DOHH2 (cell line): ENCODE data around the gene PTBP3.

Experiments
- H3F3A ChIP-seq: fragments of 200-600 bp; sonication (generic), shearing (Covaris generic); 2 replicates; pipeline ENCODE4 v1.6.0; 2016; ENCODE audit warnings: antibody characterized with exemption, mild to moderate bottlenecking; ENCODE audit not compliant: control insufficient read depth, insufficient read depth
- H3K27ac ChIP-seq: fragments of 200-600 bp; sonication (generic); 2 replicates; pipeline ENCODE4 v1.5.1; 2014; ENCODE audit warnings: low read depth, mild to moderate bottlenecking, low read length, moderate library complexity
- H3K27me3 ChIP-seq: fragments of 200-600 bp; sonication (generic); 2 replicates; pipeline ENCODE4 v1.6.1; 2014; ENCODE audit warnings: mild to moderate bottlenecking, low read length, mixed read lengths; ENCODE audit not compliant: control insufficient read depth
- H3K36me3 ChIP-seq: fragments of 200-600 bp; sonication (generic); 2 replicates; pipeline ENCODE4 v1.6.1; 2014; ENCODE audit warnings: mild to moderate bottlenecking, low read length, moderate library complexity, mixed read lengths; ENCODE audit not compliant: control insufficient read depth
- H3K4me1 ChIP-seq: fragments of 200-600 bp; sonication (generic); 2 replicates; pipeline ENCODE4 v1.6.1; 2014; ENCODE audit warnings: mild to moderate bottlenecking, low read length, mixed read lengths; ENCODE audit not compliant: control insufficient read depth
- H3K4me2 ChIP-seq: fragments of 200-600 bp; sonication (generic); 2 replicates; pipeline ENCODE4 v1.6.0; 2014; ENCODE audit warnings: mild to moderate bottlenecking, low read length, moderate library complexity
- H3K4me3 ChIP-seq: fragments of 200-600 bp; sonication (generic); 2 replicates; pipeline ENCODE4 v1.5.1; 2014; ENCODE audit warnings: mild to moderate bottlenecking, low read length, mixed read lengths
- H3K79me2 ChIP-seq: fragments of 200-600 bp; sonication (generic); 2 replicates; pipeline ENCODE4 v1.6.1; 2014; ENCODE audit warnings: mild to moderate bottlenecking, low read length, mixed read lengths; ENCODE audit not compliant: control insufficient read depth
- H3K9me2 ChIP-seq: fragments of 200-600 bp; sonication (generic); replicated peaks from 2 replicates; pipeline ENCODE4 v1.6.1; 2014; ENCODE audit warnings: mild to moderate bottlenecking, low read length, mixed read lengths; ENCODE audit not compliant: control insufficient read depth
- H3K9me3 ChIP-seq: fragments of 200-600 bp; sonication (generic); 2 replicates; pipeline ENCODE4 v1.6.1; 2014; ENCODE audit warnings: antibody characterized with exemption, low read length, mixed read lengths; ENCODE audit not compliant: control insufficient read depth, insufficient read depth
- H4K20me1 ChIP-seq: fragments of 200-600 bp; sonication (generic); 2 replicates; pipeline ENCODE4 v1.6.0; 2014; ENCODE audit warnings: low read depth, mild to moderate bottlenecking, antibody characterized with exemption, low read length, moderate library complexity; ENCODE audit not compliant: control insufficient read depth, insufficient read depth
- CTCF ChIP-seq: fragments of 200-600 bp; sonication (generic); IDR thresholded peaks from one replicate; pipeline ENCODE4 v1.5.1; 2014; ENCODE audit warnings: antibody characterized with exemption, mild to moderate bottlenecking, low read depth, low read length; ENCODE audit not compliant: poor library complexity, severe bottlenecking
- EZH2phosphoT487 ChIP-seq: fragments of 200-600 bp; sonication (generic); IDR thresholded peaks from 2 replicates; pipeline ENCODE4 v1.6.1; 2017; ENCODE audit warnings: borderline replicate concordance, mild to moderate bottlenecking, antibody characterized with exemption, low read length, moderate library complexity, mixed read lengths

PTBP3 gene

GRCh38 chr9:112339886-112340285, 6.5 kb upstream of the PTBP3 start:
- Histone ChIP-seq H3K4me2 (no peak overlapping the region), H4K20me1 (no peaks in the 10 kb centered on the region), H3K79me2 (no peaks in the 10 kb centered on the region), H3K9me2 (no peaks in the 10 kb centered on the region), H3K4me1 (peaks cover 2% of the 10 kb centered on the region), H3K27me3 (no peaks in the 10 kb centered on the region), H3K27ac (no peak overlapping the region), H3K36me3 (no peaks in the 10 kb centered on the region), H3K4me3 (no peak overlapping the region), H3F3A (no peaks in the 10 kb centered on the region), H3K9me3 (no peaks in the 10 kb centered on the region)
- no peak for TF ChIP-seq CTCF
- TF ChIP-seq EZH2phosphoT487: no peak

- no peak overlapping the region for H3K4me3 ChIP-seq
- no peaks in the 10 kb centered on the region for H3K9me2 ChIP-seq
- peaks cover 9% of the 10 kb centered on the region for H3K4me1 ChIP-seq
- no peaks in the 10 kb centered on the region for H3K36me3 ChIP-seq
- TF ChIP-seq CTCF: no peak
- no peak for TF ChIP-seq EZH2phosphoT487
- no peaks in the 10 kb centered on the region for H3F3A ChIP-seq
- H3K4me2 ChIP-seq: no peak overlapping the region
- H3K27ac ChIP-seq: no peak overlapping the region
- H3K79me2 ChIP-seq: no peaks in the 10 kb centered on the region
- H3K9me3 ChIP-seq: no peaks in the 10 kb centered on the region
- H4K20me1 ChIP-seq: no peaks in the 10 kb centered on the region
- no peaks in the 10 kb centered on the region for H3K27me3 ChIP-seq
Observed at GRCh38 chr9:112338561-112338960, 5.1 kb upstream of the PTBP3 start.

GRCh38 chr9:112337547-112337946, 4.1 kb upstream of the PTBP3 start:
- no peak overlapping the region for H3K4me3 ChIP-seq
- peaks cover 9% of the 10 kb centered on the region for H3K4me1 ChIP-seq
- peaks cover 7% of the 10 kb centered on the region for H3K79me2 ChIP-seq
- no peaks in the 10 kb centered on the region for H3K27me3 ChIP-seq
- no peaks in the 10 kb centered on the region for H3K36me3 ChIP-seq
- no peak overlapping the region for H3K4me2 ChIP-seq
- H3K9me3 ChIP-seq: no peaks in the 10 kb centered on the region
- peaks cover 1% of the 10 kb centered on the region; the same call in 1 of the 2 replicates for H4K20me1 ChIP-seq
- TF ChIP-seq CTCF (no peak), EZH2phosphoT487 (no peak)
- H3K27ac ChIP-seq: no peak overlapping the region
- H3F3A ChIP-seq: no peaks in the 10 kb centered on the region
- H3K9me2 ChIP-seq: no peaks in the 10 kb centered on the region

GRCh38 chr9:112334432-112334841, 1.0 kb upstream of the PTBP3 start:
- Histone ChIP-seq H3K4me1 (peaks cover 21% of the 10 kb centered on the region), H3K27me3 (no peaks in the 10 kb centered on the region), H3K4me3 (peak overlapping the region; percentile 84), H3K36me3 (no peaks in the 10 kb centered on the region; the same call in 1 of the 2 replicates), H3K79me2 (peaks cover 38% of the 10 kb centered on the region), H4K20me1 (peaks cover 9% of the 10 kb centered on the region), H3F3A (no peaks in the 10 kb centered on the region), H3K4me2 (peak overlapping the region; percentile 86), H3K9me2 (no peaks in the 10 kb centered on the region), H3K27ac (peak overlapping the region; percentile 46), H3K9me3 (no peaks in the 10 kb centered on the region)
- TF ChIP-seq EZH2phosphoT487: no peak
- TF ChIP-seq CTCF: no peak
